IMR-90 (cell line): ENCODE measurements around the gene GNAI2. TPM values are rescaled to one million over a fixed set of nuclear protein-coding genes. Genes with fewer than 3 reads are reported as not detected.

Experiments
- ATAC-seq: fragments of 200-7000 bp; cut with Tn5 transposase; 2 replicates; pipeline ENCODE4 v1.9.1; 2020; ENCODE audit warnings: low read depth, mild to moderate bottlenecking, moderate library complexity
- BruUV-seq: library from RNA; stranded (reverse); fragments of 400-500 nt; replicated peaks from 2 replicates; lab custom pipeline; 2021; lab: Mats Ljungman, UMichigan
- CTCF ChIA-PET: fragments of 300-600 bp; formaldehyde crosslinking; extraction: SDS; loops from one replicate; lab custom pipeline; 2021; ENCODE audit warnings: antibody characterized with exemption; lab: Yijun Ruan, JAX
- POLR2A ChIA-PET: fragments of 300-600 bp; sonication (Branson Sonifier 250); formaldehyde crosslinking; loops from one replicate; lab custom pipeline; 2022; ENCODE audit warnings: antibody characterized with exemption; ENCODE audit not compliant: unreplicated experiment; lab: Charles Lee
- DNase-seq: peaks from one replicate; pipeline ENCODE4 v3.0.0; 2013
- H2AFZ ChIP-seq: replicated peaks from 2 replicates; pipeline ENCODE3; 2013; ENCODE audit warnings: low read length, mild to moderate bottlenecking; ENCODE audit not compliant: poor library complexity
- H2AK5ac ChIP-seq: 2 replicates; pipeline ENCODE4 v1.6.1; 2013; ENCODE audit warnings: low read depth, low read length, inconsistent platforms
- H2AK9ac ChIP-seq: replicated peaks from 2 replicates; pipeline ENCODE3; 2013; ENCODE audit warnings: mild to moderate bottlenecking, low read depth, low read length, moderate library complexity; ENCODE audit not compliant: poor library complexity
- H2BK120ac ChIP-seq: 2 replicates; pipeline ENCODE4 v1.6.1; 2013; ENCODE audit warnings: low read depth, low read length, inconsistent platforms
- H2BK15ac ChIP-seq: 3 replicates; pipeline ENCODE4 v1.6.1; 2013; ENCODE audit warnings: low read depth, low read length, inconsistent platforms
- H2BK20ac ChIP-seq: 2 replicates; pipeline ENCODE4 v1.6.1; 2013; ENCODE audit warnings: low read depth, mild to moderate bottlenecking, inconsistent platforms, low read length, moderate library complexity
- H2BK5ac ChIP-seq: 2 replicates; pipeline ENCODE4 v1.6.1; 2013; ENCODE audit warnings: mild to moderate bottlenecking, low read depth, low read length, inconsistent platforms; ENCODE audit not compliant: poor library complexity, severe bottlenecking
- H3K14ac ChIP-seq: replicated peaks from 2 replicates; pipeline ENCODE4 v1.6.1; 2013; ENCODE audit warnings: low read depth, low read length, inconsistent platforms
- H3K18ac ChIP-seq: 2 replicates; pipeline ENCODE4 v1.6.1; 2013; ENCODE audit warnings: low read depth, low read length, control low read depth
- H3K23ac ChIP-seq: 2 replicates; pipeline ENCODE4 v1.6.1; 2013; ENCODE audit warnings: low read depth, low read length, inconsistent platforms
- H3K27ac ChIP-seq: 2 replicates; pipeline ENCODE4 v1.5.1; 2013; ENCODE audit warnings: mild to moderate bottlenecking, control low read depth, low read length; ENCODE audit not compliant: insufficient read depth
- H3K27me3 ChIP-seq: 2 replicates; pipeline ENCODE4 v1.6.1; 2013; ENCODE audit warnings: low read length; ENCODE audit not compliant: control insufficient read depth, insufficient read depth
- H3K36me3 ChIP-seq: 2 replicates; pipeline ENCODE4 v1.6.1; 2013; ENCODE audit warnings: low read length, mixed read lengths; ENCODE audit not compliant: control insufficient read depth, insufficient read depth
- H3K4ac ChIP-seq: 2 replicates; pipeline ENCODE4 v1.6.1; 2013; ENCODE audit warnings: low read depth, low read length, inconsistent platforms
- H3K4me1 ChIP-seq: 2 replicates; pipeline ENCODE4 v1.6.1; 2013; ENCODE audit warnings: low read length, mixed read lengths; ENCODE audit not compliant: control insufficient read depth, insufficient read depth
- H3K4me2 ChIP-seq: 2 replicates; pipeline ENCODE4 v1.6.1; 2013; ENCODE audit warnings: low read depth, mild to moderate bottlenecking, control low read depth, low read length, moderate library complexity
- H3K4me3 ChIP-seq: 2 replicates; pipeline ENCODE4 v1.5.1; 2013; ENCODE audit warnings: low read depth, mild to moderate bottlenecking, control low read depth, low read length, moderate library complexity; ENCODE audit not compliant: insufficient read depth
- H3K56ac ChIP-seq: 2 replicates; pipeline ENCODE4 v1.6.1; 2013; ENCODE audit warnings: low read length, inconsistent platforms; ENCODE audit not compliant: insufficient read depth; ENCODE audit errors: extremely low read depth
- H3K79me1 ChIP-seq, 2 experiments: 2 replicates each; pipeline ENCODE4 v1.6.1; 2013; ENCODE audit warnings: low read length in 2 of 2, inconsistent platforms in 1 of 2, low read depth in 1 of 2
- H3K9ac ChIP-seq: 2 replicates; pipeline ENCODE4 v1.6.1; 2013; ENCODE audit warnings: low read depth, low read length, control low read depth
- H3K9me1 ChIP-seq: 2 replicates; pipeline ENCODE4 v1.6.1; 2013; ENCODE audit warnings: low read length, inconsistent platforms; ENCODE audit not compliant: insufficient read depth
- H3K9me3 ChIP-seq: 2 replicates; pipeline ENCODE4 v1.6.1; 2013; ENCODE audit warnings: low read length; ENCODE audit not compliant: control insufficient read depth, insufficient read depth
- H4K20me1 ChIP-seq: 2 replicates; pipeline ENCODE4 v1.6.1; 2013; ENCODE audit warnings: low read length, inconsistent platforms; ENCODE audit not compliant: insufficient read depth
- H4K5ac ChIP-seq: 2 replicates; pipeline ENCODE4 v1.6.1; 2013; ENCODE audit warnings: mild to moderate bottlenecking, low read depth, low read length, control low read depth
- H4K8ac ChIP-seq, 2 experiments: 2 replicates each; pipeline ENCODE4 v1.6.1; 2013; ENCODE audit warnings: low read depth in 2 of 2, low read length in 2 of 2, control low read depth in 1 of 2, inconsistent platforms in 1 of 2
- H4K91ac ChIP-seq: 2 replicates; pipeline ENCODE4 v1.6.1; 2013; ENCODE audit warnings: low read depth, low read length, inconsistent platforms; ENCODE audit not compliant: insufficient read depth
- BHLHE40 ChIP-seq: fragments of 150-350 bp; IDR thresholded peaks from 2 replicates; pipeline ENCODE4 v1.6.1; 2016; ENCODE audit warnings: mild to moderate bottlenecking, low read depth, low read length
- CEBPB ChIP-seq: IDR thresholded peaks from 2 replicates; pipeline ENCODE4 v1.6.1; 2012; ENCODE audit warnings: low read depth, low read length, improper control_type of control experiment
- CHD1 ChIP-seq: IDR thresholded peaks from 2 replicates; pipeline ENCODE4 v1.6.1; 2012; ENCODE audit warnings: low read depth, low read length, improper control_type of control experiment
- CTCF ChIP-seq: conservative IDR thresholded peaks from 2 replicates; pipeline ENCODE4 v1.5.1; 2012; ENCODE audit warnings: mild to moderate bottlenecking, low read depth, low read length, improper control_type of control experiment
- FOS ChIP-seq: fragments of 150-350 bp; IDR thresholded peaks from 2 replicates; pipeline ENCODE4 v1.6.1; 2016; ENCODE audit warnings: low read depth, low read length
- MAFK ChIP-seq: IDR thresholded peaks from 2 replicates; pipeline ENCODE4 v1.6.1; 2012; ENCODE audit warnings: low read depth, low read length, improper control_type of control experiment
- MAZ ChIP-seq: IDR thresholded peaks from 2 replicates; pipeline ENCODE4 v1.6.1; 2012; ENCODE audit warnings: low read depth, mild to moderate bottlenecking, low read length, improper control_type of control experiment, moderate library complexity, borderline replicate concordance
- MXI1 ChIP-seq: IDR thresholded peaks from 2 replicates; pipeline ENCODE4 v1.6.1; 2012; ENCODE audit warnings: low read depth, mild to moderate bottlenecking, low read length, moderate library complexity, borderline replicate concordance
- NFE2L2 ChIP-seq: fragments of 150-350 bp; IDR thresholded peaks from 2 replicates; pipeline ENCODE4 v1.6.1; 2016; ENCODE audit warnings: low read depth, mild to moderate bottlenecking, low read length
- POLR2A ChIP-seq: IDR thresholded peaks from 2 replicates; pipeline ENCODE4 v1.6.1; 2012; ENCODE audit warnings: mild to moderate bottlenecking, low read depth, low read length
- RAD21 ChIP-seq: IDR thresholded peaks from 2 replicates; pipeline ENCODE4 v1.6.1; 2012; ENCODE audit warnings: low read length, improper control_type of control experiment
- RCOR1 ChIP-seq: IDR thresholded peaks from 2 replicates; pipeline ENCODE4 v1.6.1; 2012; ENCODE audit warnings: mild to moderate bottlenecking, low read length, improper control_type of control experiment; ENCODE audit not compliant: insufficient replicate concordance
- RFX5 ChIP-seq: IDR thresholded peaks from 2 replicates; pipeline ENCODE4 v1.8.0; 2012; ENCODE audit warnings: low read depth, mild to moderate bottlenecking, low read length, moderate library complexity
- SMC3 ChIP-seq: fragments of 150-350 bp; IDR thresholded peaks from 2 replicates; pipeline ENCODE4 v1.6.1; 2016; ENCODE audit warnings: low read depth, mild to moderate bottlenecking, antibody characterized with exemption, low read length, moderate library complexity
- USF2 ChIP-seq: fragments of 150-350 bp; IDR thresholded peaks from 2 replicates; pipeline ENCODE4 v1.6.1; 2017; ENCODE audit warnings: mild to moderate bottlenecking, antibody characterized with exemption, low read length, low read depth
- WGBS, 2 experiments: methylation state at CpG; one replicate each; pipeline versions ENCODE4 v1.1.5 to v1.1.7; 2013; ENCODE audit warnings: missing lambda C conversion rate in 2 of 2; ENCODE audit not compliant: insufficient read length in 1 of 2; ENCODE audit errors: extremely low coverage in 2 of 2; 5-methylcytosine and 5-hydroxymethylcytosine counted together
- dilution Hi-C: fragments of 300-500 bp; cut with HindIII; formaldehyde crosslinking; loops from one replicate; pipeline ENCODE4 v1.14.3; 2018; ENCODE audit warnings: low sequenced_read_pairs; ENCODE audit not compliant: unreplicated experiment
- in situ Hi-C: fragments of 300-500 bp; cut with MboI; formaldehyde crosslinking; loops from 3 replicates; pipeline ENCODE4 v1.14.3; 2019; ENCODE audit warnings: low sequenced_read_pairs, inconsistent platforms, mixed read lengths
- intact Hi-C: fragments of 100-400 bp; cut with micrococcal nuclease; formaldehyde crosslinking; loops from 2 replicates; pipeline ENCODE4 v1.10.0; 2022
- polyA plus RNA-seq, 3 experiments: library from polyadenylated mRNA; depleted of rRNA; stranded (reverse); fragments of >200 nt; gene quantifications; 2 replicates each; pipeline ENCODE4 v1.2.3, GENCODE V29; 2012; ENCODE audit warnings: low replicate concordance in 1 of 3
- total RNA-seq: library from RNA; depleted of rRNA; stranded (reverse); fragments of >200 nt; gene quantifications from 2 replicates; pipeline ENCODE4 v1.2.3, GENCODE V29; 2012
- TF ChIP-seq, protein P1 (sequence below): fragments of 150-350 bp; IDR thresholded peaks from 2 replicates; pipeline ENCODE4 v1.6.1; 2016; ENCODE audit warnings: low read depth, mild to moderate bottlenecking, low read length, moderate library complexity, borderline replicate concordance

The GNAI2 gene
- total and polyA plus RNA-seq, 2 of the 4 experiments (the other 2 are of a cell fraction) = 867 to 1,079 TPM

- Histone ChIP-seq H3K18ac (no peak overlapping the region), H3K27ac (no peak overlapping the region), H2BK15ac (no peak overlapping the region), H2BK5ac (no peak overlapping the region), H3K23ac (no peak overlapping the region), H4K8ac (no peak overlapping the region), H3K36me3 (no peaks in the 10 kb centered on the region), H2AK5ac (no peak overlapping the region), H3K9me1 (peaks cover 17% of the 10 kb centered on the region), H3K9me3 (no peaks in the 10 kb centered on the region), H3K14ac (no peak overlapping the region), H2BK20ac (no peak overlapping the region), H4K5ac (no peak overlapping the region), H3K4me2 (no peak overlapping the region), H2AFZ (no peak overlapping the region), H3K9ac (no peak overlapping the region), H3K4me3 (no peak overlapping the region), H3K79me1 (peaks cover 13 to 31% of the 10 kb centered on the region in 2 experiments; a peak in 3 of 4 replicates), H4K20me1 (no peaks in the 10 kb centered on the region), H3K4me1 (peaks cover 17% of the 10 kb centered on the region), H3K56ac (no peak overlapping the region), H2AK9ac (peak overlapping the region; percentile 26), H3K4ac (no peak overlapping the region; the same call in 1 of the 2 replicates), H3K27me3 (no peaks in the 10 kb centered on the region), H4K91ac (no peak overlapping the region), H2BK120ac (no peak overlapping the region)
- TF ChIP-seq, protein P1, sequence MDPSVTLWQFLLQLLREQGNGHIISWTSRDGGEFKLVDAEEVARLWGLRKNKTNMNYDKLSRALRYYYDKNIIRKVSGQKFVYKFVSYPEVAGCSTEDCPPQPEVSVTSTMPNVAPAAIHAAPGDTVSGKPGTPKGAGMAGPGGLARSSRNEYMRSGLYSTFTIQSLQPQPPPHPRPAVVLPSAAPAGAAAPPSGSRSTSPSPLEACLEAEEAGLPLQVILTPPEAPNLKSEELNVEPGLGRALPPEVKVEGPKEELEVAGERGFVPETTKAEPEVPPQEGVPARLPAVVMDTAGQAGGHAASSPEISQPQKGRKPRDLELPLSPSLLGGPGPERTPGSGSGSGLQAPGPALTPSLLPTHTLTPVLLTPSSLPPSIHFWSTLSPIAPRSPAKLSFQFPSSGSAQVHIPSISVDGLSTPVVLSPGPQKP = no peak
- no peak for TF ChIP-seq MAFK
- no peak for TF ChIP-seq CTCF
- no peak for TF ChIP-seq RAD21
- no peak for TF ChIP-seq SMC3
- TF ChIP-seq FOS = no peak
- no peak for TF ChIP-seq MXI1
- TF ChIP-seq USF2 = no peak
- TF ChIP-seq RCOR1 = no peak
- TF ChIP-seq NFE2L2 = no peak
- TF ChIP-seq MAZ = no peak
- TF ChIP-seq CHD1 = no peak
- no peak for TF ChIP-seq POLR2A
- TF ChIP-seq BHLHE40 = no peak
- TF ChIP-seq CEBPB = no peak
- no peak for TF ChIP-seq RFX5
- DNase-seq = no peak
- intact Hi-C loops = no loop called here
- POLR2A ChIA-PET = no interaction called here
- CTCF ChIA-PET = no interaction called here
- dilution Hi-C loops = no loop called here
- in situ Hi-C loops = no loop called here
- BruUV-seq = no TSS peak
- 85% methylated on average over 2 of the region's 2 CpGs; no CpG with 5 or more reads in 1 of the 2 experiments for WGBS, 2 experiments
- ATAC-seq = no peak
Measured at GRCh38 chr3:50297384-50297775, 61.4 kb downstream of the GNAI2 start.
